Colonic mucosa (tissue), 4 donors: ENCODE results near the gene CAMKK1. TPM values are rescaled to one million over a fixed set of nuclear protein-coding genes. Genes with fewer than 3 reads are reported as not detected.

Source experiments
- DNase-seq: peaks from one replicate; pipeline ENCODE4 v3.0.0-alpha.2; 2020
- H3K27ac ChIP-seq: fragments of 200-600 bp; one replicate; pipeline ENCODE4 v1.8.0; 2021
- H3K27me3 ChIP-seq: fragments of 200-600 bp; one replicate; pipeline ENCODE4 v1.8.0; 2021
- H3K36me3 ChIP-seq: fragments of 200-600 bp; one replicate; pipeline ENCODE4 v1.8.0; 2021
- H3K4me1 ChIP-seq: fragments of 200-600 bp; one replicate; pipeline ENCODE4 v1.8.0; 2021; ENCODE audit warnings: mild to moderate bottlenecking
- H3K4me3 ChIP-seq: fragments of 200-600 bp; one replicate; pipeline ENCODE4 v1.8.0; 2021
- H3K9ac ChIP-seq, 2 donors: one replicate each; pipeline ENCODE4 v1.7.0; 2013; ENCODE audit warnings: control low read depth in 2 of 2, low read depth in 2 of 2, low read length in 2 of 2
- H3K9me3 ChIP-seq: fragments of 200-600 bp; one replicate; pipeline ENCODE4 v1.8.0; 2021
- CTCF ChIP-seq: fragments of 200-600 bp; IDR thresholded peaks from one replicate; pipeline ENCODE4 v1.8.0; 2022; ENCODE audit warnings: antibody characterized with exemption, mild to moderate bottlenecking
- intact Hi-C: fragments of 100-400 bp; cut with DNase I; formaldehyde crosslinking; loops from one replicate; pipeline ENCODE4 v1.14.1; 2022
- total RNA-seq, 2 donors: library from RNA; stranded (reverse); fragmentation: NEBNext Ultra II Directional in 1 of 2; extraction: Animal tissue kit (Norgen Biotek cat#: 25700) in 1 of 2; gene quantifications; one replicate each; pipeline ENCODE4 v1.2.1, GENCODE V29; 2021
- donor health status: healthy.
- donor health status: DM: no; HTN: no; CAD: no.
- donor health status: DM: no; HTN: no; CAD: no.

Gene CAMKK1
- total RNA-seq, 2 donors from 2014 or later, result 3.6 to 7.2 TPM

- TF ChIP-seq CTCF, result no peak
- no peaks in the 10 kb centered on the region for H3K27me3 ChIP-seq
- peak overlapping the region; percentile 19 for H3K4me3 ChIP-seq
- intact Hi-C loops, result loop anchor here (10.0 kb wide), 1 partner anchor 158 kb away; no protein-coding TSS in a partner anchor
- peak overlapping the region; percentile 63 for H3K27ac ChIP-seq
- no peaks in the 10 kb centered on the region for H3K9me3 ChIP-seq
- H3K36me3 ChIP-seq, result no peaks in the 10 kb centered on the region
- DNase-seq, result peak; percentile 35
- peak overlapping the region; percentile 56 to 71 for H3K9ac ChIP-seq
- H3K4me1 ChIP-seq, result peaks cover 18% of the 10 kb centered on the region
Measured at GRCh38 chr17:3916825-3917224, 24.0 kb upstream of the CAMKK1 start.

GRCh38 chr17:3915995-3916696, 23.3 kb upstream of the CAMKK1 start, which contains the start of gene P2RX1:
TSS of gene P2RX1 (minus strand) at chr17:3916465. CDS start at chr17:3916225, 240 bp downstream.
- Histone ChIP-seq H3K36me3 (no peaks in the 10 kb centered on the region), H3K27me3 (no peaks in the 10 kb centered on the region), H3K9ac (peak within 1 kb of the TSS; percentile 71 to 75), H3K9me3 (no peaks in the 10 kb centered on the region), H3K4me3 (peak within 1 kb of the TSS; percentile 19), H3K27ac (peak within 1 kb of the TSS; percentile 63), H3K4me1 (peaks cover 18% of the 10 kb centered on the region)
- peak; percentile 68 for DNase-seq
- intact Hi-C loops, result loop anchor here (10.0 kb wide), 1 partner anchor 159 kb away; no protein-coding TSS in a partner anchor
- no peak for TF ChIP-seq CTCF

DNA sequence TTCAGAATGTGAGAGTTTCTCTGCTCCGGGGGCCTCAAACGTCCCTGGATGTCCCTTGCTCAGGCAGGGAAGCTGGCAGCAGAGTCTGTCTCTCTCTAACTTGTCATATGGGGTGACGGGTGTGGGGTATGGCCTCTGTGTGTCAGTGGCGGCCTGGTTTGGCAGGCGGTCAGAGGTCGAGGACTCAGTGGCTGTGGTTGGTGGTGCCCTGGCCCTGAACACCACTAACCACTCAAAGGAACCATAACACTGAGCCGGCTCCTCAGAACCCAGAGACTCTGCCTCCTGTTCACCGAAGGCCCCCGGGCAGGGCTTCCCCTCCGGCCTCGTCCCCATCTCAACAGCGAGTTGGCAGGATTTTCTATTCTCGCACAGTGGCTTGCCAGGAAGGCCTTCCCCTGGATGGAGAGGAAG, 22.7 kb upstream of the CAMKK1 start:
- intact Hi-C loops, result loop anchor here (10.0 kb wide), 1 partner anchor 159 kb away; no protein-coding TSS in a partner anchor
- Histone ChIP-seq H3K36me3 (no peaks in the 10 kb centered on the region), H3K4me3 (peak overlapping the region; percentile 19)

DNA sequence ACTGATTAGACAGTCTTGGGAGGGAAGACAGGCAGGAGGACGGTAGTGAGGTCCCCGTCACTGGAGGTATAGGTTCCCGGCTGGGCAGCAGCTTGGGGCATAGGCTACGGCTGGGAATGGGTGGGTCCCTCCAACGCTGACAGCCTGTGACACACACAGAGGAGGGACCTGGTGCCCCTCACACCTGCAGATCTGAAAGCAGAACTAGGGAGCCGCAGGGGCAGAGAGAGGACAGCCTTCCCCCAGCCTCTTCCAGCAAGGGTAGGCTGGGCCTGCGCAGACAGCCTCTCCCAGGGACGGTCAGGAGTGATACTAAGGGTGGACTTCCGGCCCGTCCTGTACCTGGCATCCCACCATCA, 21.4 kb upstream of the CAMKK1 start:
- peak overlapping the region; percentile 63 for H3K27ac ChIP-seq
- no peak for TF ChIP-seq CTCF
- H3K9me3 ChIP-seq, result no peaks in the 10 kb centered on the region
- no peaks in the 10 kb centered on the region for H3K27me3 ChIP-seq
- intact Hi-C loops, result loop anchor here (10.0 kb wide), 1 partner anchor 161 kb away; no protein-coding TSS in a partner anchor
- peak; percentile 30 for DNase-seq
- peaks cover 18% of the 10 kb centered on the region for H3K4me1 ChIP-seq
- no peak overlapping the region for H3K4me3 ChIP-seq
- peak overlapping the region; percentile 71 to 75 for H3K9ac ChIP-seq
- no peaks in the 10 kb centered on the region for H3K36me3 ChIP-seq

More for the DNA sequence above, 22.7 kb upstream of the CAMKK1 start:
- Histone ChIP-seq H3K27me3 (no peaks in the 10 kb centered on the region), H3K9ac (peak overlapping the region; percentile 71 to 75), H3K27ac (peak overlapping the region; percentile 63), H3K9me3 (no peaks in the 10 kb centered on the region), H3K4me1 (peaks cover 18% of the 10 kb centered on the region)
- no peak for DNase-seq
- no peak for TF ChIP-seq CTCF

GRCh38 chr17:3913531-3914311, 20.9 kb upstream of the CAMKK1 start:
- intact Hi-C loops, result loop anchor here (10.0 kb wide), 1 partner anchor 161 kb away; no protein-coding TSS in a partner anchor

More at GRCh38 chr17:3913531-3914311, 20.9 kb upstream of the CAMKK1 start:
- peak; percentile 82 for DNase-seq
- Histone ChIP-seq H3K27me3 (no peaks in the 10 kb centered on the region), H3K27ac (peak overlapping the region; percentile 63), H3K9me3 (no peaks in the 10 kb centered on the region), H3K4me1 (peaks cover 18% of the 10 kb centered on the region), H3K9ac (peak overlapping the region; percentile 71 to 75), H3K4me3 (no peak overlapping the region), H3K36me3 (no peaks in the 10 kb centered on the region)
- TF ChIP-seq CTCF, result peak; percentile 94
